Measurements from ENCODE around the gene IDUA.
A peak's percentile ranks its signal among the peaks of the same experiment; 100 is the strongest.
"Not testable (repeated sequence)": the region's sequence is repeated elsewhere in the genome, so short reads cannot be mapped to it uniquely, and the experiment has no call there.

The IDUA gene

DNA sequence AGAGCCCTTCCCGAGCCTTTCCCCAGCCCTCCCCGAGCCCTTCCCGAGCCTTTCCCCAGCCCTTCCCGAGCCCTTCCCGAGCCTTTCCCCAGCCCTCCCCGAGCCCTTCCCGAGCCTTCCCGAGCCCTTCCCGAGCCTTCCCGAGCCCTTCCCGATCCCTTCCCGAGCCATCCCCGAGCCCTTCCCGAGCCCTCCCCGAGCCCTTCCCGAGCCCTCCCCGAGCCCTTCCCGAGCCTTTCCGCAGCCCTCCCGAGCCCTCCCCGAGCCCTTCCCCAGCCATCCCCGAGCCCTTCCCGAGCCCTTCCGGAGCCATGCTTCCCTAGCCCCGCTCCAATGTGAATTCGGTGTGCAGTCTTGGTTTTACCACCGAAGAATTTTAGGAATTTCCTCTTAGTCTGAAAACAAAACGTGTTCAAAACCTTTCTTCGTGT is 59.8 kb downstream of the IDUA start:
- DNase-seq (ENCODE audit: low read depth), result peak; percentile 61

DNA sequence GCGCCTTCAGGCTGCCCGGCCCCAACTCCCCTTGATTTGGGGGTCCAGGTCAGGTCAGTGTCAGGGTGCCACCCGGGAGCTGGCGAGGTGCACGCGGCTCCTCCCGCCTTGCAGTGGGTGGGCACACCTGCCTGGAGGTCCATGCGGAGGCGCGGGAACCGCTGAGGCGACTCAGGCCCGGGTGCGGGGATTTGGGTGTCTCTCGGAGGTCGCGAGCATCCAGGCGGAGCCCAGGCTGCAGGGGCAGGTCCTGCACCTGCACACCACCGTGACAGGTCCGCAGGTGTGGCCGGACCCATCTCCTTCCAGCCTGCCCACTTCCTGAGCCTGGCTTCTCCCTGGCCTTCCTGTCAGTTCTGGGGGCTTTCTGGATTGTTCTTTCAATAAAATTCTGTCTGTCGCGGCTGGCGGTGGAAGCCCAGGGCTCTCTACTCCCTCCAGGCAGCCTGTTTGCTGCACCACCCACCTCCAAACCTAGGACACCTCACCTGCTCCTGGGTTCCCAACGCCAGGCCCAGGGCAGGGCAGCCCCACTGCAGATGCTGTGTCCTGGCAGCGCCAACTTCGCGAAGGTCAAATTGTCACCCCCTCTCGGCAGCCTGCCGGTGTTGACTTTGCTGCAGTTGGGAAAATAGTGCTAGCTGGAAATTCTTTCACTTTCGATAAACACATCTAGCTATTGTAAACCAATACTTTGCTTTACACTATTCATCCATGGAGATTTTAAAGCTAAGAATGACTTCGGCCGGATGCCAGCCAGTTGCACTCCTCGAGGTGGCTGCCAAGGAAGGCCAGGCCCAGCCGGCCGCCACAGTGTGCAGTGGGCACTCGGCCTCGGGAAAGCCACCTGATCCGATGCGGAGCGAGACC is 60.5 kb downstream of the IDUA start:
- peak; percentile 74 for DNase-seq (ENCODE audit: low read depth)

DNA sequence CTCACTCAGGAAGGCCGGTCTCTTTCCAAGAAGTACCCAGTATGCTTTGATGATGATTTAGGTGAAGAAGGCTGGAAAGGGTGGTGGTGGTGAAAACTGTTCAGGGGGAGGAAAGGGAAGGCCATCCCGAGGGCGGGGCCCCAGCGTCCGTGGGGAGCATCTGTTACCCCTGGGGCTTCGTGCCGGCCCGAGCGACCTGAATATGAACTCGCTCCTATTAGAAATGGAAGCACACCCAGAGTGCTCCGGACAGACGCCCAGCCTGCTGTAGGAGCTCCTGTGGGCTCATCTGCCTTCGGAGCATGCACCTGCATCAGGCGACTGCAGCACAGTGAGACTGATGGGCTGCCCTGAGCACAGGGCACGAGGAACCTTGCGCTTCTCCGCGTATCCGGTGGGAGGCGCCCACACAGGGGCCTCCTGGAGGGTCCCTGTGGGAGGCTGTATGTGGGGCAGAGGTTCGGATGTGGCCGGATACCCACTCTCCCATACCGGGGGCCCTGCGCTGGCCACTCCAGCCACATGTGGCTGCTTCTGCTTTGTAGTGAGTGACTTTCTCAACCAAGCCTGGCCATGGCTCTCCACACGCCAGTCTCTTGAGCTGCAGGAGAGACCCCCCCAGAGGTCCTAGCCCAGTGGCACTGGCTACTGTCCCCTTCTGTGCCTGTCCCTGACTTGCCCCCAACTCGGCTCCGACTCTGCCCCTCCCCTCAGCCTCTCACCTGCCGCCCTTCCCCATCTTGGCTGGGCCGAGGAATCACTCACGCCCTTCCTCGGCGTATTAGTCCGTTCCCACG is 61.3 kb downstream of the IDUA start:
- no peak for DNase-seq (ENCODE audit: low read depth)

DNA sequence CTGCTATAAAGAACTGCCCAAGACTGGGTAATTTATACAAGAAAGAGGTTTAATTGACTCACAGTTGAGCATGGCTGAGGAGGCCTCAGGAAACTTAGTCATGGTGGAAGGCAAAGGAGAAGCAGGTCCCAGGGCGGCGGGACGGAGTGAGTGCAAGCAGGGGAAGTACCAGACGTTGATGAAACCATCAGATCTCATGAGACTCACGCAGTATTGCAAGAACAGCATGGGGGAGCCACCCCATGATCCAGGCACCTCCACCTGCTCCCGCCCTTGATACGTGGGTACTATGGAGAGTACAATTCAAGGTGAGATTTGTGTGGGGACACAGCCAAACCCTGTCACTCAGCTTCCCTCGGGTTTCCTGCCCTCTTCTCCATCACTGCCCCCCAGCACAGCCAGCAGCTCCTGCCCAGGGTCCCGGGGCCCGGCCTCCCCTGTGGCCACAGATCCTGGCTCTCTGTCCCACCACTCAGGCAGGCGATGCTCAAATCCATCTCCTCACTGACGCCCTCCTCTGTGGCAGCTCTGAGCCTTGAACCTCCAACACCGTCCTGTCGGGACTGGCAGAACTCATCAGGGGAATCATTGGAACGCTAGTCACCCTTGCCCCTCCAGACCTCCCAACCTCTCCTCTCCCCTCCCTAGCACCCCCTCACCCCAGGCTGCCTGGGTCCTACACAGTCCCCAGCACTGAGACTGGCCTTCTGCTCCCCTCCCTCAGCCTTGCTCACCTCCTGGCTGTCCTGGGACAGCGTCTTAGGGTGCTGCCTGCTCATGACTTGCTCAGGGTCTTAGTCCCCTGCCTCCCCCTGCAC is 62.1 kb downstream of the IDUA start:
- no peak for DNase-seq (ENCODE audit: low read depth)

DNA sequence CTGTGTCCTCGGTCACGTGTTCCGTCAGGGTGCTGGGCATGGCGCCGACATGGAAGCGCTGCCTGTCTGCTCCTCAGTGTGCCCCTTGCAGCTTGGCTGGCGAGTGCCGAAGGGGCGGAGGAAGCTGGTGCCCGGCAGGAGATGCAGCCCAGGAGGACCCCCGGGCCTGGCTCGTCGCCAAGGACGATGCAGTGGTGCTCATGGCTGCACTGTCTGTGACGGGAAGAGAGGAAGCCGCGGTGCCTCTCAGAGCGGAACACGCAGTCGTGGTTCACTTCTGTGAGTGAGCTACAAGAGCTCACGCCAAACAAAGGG is 62.7 kb downstream of the IDUA start:
- no peak for DNase-seq (ENCODE audit: low read depth)

DNA sequence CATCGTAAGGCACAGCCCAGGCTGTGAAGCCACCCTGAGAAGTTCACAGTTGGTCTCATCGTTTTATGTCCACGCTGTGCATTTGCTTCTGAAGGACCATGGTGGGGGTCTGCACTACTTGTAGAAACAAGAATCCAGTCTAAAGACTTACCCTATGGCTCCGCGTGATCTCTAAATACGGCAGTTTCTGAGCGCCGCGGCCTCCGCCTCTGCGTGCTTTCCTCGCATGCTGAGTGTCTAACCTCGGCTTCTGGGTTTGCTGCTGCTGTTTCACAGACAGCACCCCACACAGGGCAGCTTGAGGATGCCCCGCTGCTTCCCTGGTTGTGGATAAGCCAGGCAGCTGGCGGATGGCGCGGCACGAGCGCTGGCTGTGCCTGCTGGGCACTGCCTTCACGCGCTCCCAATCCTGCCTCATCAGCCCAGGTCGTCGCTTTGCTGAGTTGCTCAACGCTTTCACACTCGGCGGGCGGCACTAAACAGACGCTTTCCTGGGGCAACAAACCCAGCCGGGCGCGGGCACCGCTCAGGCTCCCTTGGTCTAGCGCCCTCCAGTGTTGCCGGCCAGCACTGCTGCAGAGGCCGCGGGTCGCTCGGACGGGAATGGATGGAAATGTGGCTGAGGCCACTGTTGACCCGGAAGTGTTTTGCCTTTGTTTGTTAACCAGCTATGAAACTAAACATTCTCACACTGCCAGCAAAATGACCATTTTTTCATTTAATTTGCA is 63.8 kb downstream of the IDUA start:
- peak; percentile 31 for DNase-seq (ENCODE audit: low read depth)

DNA sequence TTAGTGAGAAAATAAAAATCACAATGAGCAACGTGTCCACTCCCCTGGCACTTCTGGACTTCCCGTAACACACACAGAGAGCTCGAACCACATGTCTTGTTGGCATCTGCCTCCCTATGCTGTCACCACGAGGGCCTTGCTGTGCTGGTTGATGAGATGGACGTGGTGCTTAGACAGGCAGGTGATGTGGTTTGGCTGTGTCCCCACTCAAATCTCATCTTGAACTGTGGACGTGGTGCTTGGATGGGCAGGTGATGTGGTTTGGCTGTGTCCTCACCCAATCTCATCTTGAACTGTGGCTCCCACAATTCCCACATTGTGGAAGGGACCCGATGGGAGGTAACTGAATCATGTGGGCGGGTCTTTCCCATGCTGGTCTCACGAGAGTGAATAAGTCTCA is 64.6 kb downstream of the IDUA start:
- DNase-seq (ENCODE audit: low read depth), result no peak

DNA sequence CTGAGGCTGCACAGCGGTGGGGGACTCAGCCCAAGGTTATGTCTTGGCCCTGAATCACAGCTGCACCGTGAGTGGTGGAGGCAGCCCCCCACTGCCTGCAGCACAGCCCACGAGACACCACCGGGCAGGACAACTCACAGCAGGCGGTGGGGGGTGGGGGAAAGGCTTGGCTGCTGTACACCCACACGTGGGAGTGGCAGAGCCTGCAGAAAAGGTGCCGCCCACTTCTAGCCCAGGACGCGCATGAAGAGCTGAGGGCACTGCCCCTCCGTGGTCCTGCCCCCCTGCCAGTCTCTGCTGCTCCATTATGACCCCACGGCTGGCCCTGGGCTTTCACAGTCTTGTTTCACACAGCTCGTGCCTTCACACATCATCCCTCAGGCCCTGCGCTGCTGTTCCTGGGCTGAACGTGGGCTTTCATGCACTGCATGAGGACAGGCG is 65.4 kb downstream of the IDUA start:
- DNase-seq (ENCODE audit: low read depth), result no peak

DNA sequence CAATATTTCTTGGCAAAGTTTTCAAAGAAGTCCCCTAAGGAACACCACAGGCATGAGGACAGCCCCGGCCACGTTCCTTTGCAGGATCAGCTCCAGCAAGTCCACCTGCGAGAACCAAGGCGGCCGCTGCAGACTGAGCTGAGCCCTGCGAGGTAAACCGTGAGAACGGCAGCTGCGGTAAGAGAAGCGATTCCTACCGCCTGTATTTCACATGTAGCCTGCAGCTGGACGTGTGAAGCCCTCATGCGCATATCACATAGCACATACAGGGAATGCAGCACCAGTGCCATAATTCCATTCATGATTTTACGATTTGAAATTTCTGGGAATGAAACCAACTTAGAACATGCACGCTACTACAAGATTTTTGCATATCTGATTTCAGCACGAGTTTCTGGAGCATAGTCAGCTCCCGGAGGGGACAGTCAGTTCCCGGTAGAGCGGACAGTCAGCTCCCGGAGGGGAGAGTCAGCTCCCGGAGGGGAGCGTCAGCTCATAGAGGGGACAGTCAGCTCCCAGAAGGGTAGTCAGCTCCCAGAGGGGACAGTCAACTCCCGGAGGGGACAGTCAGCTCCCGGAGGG is 66.3 kb downstream of the IDUA start:
- peak; percentile 94 for DNase-seq (ENCODE audit: low read depth)

DNA sequence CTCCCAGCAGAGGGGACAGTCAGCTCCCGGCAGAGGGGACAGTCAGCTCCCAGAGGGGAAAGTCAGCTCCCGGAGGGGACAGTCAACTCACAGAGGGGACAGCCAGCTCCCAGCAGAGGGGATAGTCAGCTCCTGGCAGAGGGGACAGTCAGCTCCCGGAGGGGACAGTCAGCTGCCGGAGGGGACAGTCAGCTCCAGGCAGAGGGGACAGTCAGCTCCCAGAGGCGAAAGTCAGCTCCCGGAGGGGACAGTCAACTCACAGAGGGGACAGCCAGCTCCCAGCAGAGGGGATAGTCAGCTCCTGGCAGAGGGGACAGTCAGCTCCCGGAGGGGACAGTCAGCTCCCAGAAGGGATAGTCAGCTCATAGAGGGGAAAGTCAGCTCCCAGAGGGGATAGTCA is 67.0 kb downstream of the IDUA start:
- DNase-seq (ENCODE audit: low read depth), result not testable (repeated sequence)

Measured in fibroblast of gingiva (primary cell).